ENCODE data around the gene IFNAR2.

GRCh38 chr21:33189237-33189636, 40.5 kb upstream of the IFNAR2 start:
- no peak for TF ChIP-seq POLR2A (IDR thresholded peaks at IDR 0.05)
- no peak for TF ChIP-seq CTCF (IDR thresholded peaks at IDR 0.05)

Data from suprapubic skin (tissue), 3 donors.